CD4-positive, alpha-beta T cell treated with Interferon gamma for 1 hour (primary cell): ENCODE results near the gene SLC27A4.
"Not testable (repeated sequence)": the region's sequence is repeated elsewhere in the genome, so short reads cannot be mapped to it uniquely, and the experiment has no call there.

Source experiments
- DNase-seq: peaks from one replicate; pipeline ENCODE4 v3.0.0-alpha.2; 2020

The SLC27A4 gene

DNA sequence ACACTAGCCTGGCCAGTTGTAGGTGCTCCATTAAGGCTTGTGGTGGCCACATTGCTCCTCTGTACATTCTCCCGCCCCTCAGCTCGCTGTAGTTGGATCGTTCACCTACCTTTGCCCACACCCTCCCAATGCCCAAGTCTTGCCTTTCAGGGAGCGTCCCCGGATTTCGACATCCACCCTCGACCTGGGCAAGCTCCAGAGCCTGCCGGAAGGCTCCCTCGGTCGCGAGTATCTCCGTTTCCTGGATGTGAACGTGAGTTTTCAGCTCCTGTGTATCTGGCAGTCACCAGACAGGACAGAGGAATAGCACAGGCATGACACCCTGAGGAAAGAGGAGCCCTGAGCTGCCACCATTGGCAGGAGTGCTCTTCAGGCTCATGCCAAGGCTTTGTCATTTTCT lies 14.7 kb upstream of the SLC27A4 start:
- no peak for DNase-seq

DNA sequence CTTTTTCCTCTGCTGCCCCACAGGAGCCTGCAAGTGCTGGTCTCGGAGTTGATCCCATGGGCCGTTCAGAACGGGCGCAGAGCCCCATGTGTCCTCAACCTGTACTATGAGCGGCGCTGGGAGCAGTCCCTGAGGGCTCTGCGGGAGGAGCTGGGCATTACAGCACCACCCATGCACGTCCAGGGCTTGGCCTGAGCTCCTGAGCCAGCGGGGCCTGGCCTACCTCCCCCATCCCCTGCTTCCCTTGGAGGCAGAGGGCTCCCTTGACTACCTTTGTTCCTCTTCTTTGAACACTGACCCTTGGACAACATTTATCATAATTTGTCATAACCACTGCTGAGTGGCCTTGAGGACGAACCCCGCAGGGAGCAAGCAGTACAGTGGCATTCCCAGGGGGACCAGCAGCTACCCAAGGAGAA lies 6.9 kb upstream of the SLC27A4 start:
- no peak for DNase-seq

DNA sequence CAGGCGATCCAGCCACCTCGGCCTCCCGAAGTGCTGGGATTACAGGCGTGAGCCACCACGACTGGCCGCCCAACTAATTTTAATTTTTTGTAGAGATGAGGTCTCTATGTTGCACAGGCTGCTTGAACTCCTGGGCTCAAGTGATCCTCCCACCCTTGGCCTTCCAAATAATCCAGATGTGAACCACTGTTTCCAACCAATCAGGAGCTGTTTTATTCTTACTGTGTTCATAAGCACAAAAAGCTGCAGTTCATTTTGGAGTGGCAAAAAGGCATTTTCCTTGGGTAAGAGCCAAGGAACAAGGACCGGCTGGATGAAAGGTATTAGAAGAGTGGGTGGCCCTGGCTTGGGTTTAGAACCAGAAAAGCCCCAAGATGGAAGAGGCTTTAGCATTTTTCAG lies 5.2 kb upstream of the SLC27A4 start:
- DNase-seq = no peak

DNA sequence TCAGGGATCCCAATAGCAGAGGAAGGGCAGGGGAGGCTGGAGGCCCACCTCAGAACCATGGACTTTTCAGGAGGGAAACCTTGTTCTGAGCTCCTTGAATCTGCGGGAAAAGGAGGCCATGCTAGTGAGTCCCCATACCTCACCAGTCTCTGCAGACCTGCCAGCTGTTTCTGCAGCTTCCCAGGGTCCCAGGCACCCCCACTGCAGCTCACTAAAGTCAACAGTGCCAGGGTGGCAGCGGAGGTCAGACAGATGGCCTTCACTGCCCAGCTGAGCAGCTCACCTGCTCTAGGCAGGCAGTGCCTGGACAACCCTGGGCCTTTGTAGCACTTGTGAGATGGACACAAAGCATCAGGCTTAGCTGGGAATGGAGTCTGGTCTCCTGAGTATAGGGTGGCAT lies 4.4 kb upstream of the SLC27A4 start:
- DNase-seq = no peak

DNA sequence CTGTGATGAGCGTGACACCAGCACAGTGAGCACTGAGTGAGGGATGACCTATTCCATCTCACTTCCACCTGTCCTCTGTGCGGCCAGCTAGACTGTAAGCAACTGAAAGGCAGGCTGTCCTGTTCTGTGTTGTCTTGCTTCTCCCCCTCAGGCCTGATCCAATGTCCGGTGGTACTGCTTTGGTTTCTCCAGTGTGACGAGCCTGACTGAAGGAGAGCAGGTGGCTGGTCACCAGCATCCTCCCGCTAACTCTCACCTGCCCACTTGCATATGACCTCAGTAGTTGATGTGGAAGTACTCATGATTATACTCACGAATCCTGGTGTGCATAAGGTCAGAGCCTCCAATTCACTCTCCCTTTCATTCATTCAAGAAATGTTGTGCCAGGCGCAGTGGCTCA lies 2.4 kb upstream of the SLC27A4 start:
- no peak for DNase-seq

DNA sequence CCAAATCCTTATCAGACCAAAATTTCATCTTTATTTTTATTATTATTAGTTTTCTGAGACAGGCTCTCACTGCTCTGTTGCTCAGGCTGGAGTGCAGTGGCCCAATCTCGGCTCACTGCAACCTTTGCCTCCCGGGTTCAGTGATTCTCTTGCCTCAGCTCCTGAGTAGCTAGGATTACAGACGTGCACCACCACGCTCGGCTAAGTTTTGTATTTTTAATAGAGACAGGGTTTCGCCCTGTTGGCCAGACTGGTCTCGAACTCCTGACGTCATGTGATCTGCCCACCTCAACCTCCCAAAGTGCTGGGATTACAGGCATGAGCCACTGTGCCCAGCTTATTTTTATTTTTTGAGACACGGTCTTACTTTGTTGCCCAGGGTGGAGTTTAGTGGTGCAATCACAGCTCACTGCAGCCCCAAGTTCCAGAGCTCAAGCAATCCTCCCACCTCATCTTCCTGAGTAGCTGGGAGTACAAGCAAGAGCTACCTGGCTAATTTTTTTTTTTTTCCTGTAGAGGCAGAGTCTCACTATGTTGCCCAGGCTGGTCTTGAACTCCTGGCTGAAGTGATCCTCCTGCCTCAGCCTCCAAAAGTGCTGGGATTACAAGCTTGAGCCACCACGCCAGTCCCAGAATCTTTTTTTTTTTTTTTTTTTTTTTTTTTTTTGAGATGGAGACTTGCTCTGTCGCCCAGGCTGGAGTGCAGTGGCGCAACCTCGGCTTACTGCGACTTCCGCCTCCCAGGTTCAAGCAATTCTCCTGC lies 1.3 kb upstream of the SLC27A4 start:
- DNase-seq = not testable (repeated sequence)

DNA sequence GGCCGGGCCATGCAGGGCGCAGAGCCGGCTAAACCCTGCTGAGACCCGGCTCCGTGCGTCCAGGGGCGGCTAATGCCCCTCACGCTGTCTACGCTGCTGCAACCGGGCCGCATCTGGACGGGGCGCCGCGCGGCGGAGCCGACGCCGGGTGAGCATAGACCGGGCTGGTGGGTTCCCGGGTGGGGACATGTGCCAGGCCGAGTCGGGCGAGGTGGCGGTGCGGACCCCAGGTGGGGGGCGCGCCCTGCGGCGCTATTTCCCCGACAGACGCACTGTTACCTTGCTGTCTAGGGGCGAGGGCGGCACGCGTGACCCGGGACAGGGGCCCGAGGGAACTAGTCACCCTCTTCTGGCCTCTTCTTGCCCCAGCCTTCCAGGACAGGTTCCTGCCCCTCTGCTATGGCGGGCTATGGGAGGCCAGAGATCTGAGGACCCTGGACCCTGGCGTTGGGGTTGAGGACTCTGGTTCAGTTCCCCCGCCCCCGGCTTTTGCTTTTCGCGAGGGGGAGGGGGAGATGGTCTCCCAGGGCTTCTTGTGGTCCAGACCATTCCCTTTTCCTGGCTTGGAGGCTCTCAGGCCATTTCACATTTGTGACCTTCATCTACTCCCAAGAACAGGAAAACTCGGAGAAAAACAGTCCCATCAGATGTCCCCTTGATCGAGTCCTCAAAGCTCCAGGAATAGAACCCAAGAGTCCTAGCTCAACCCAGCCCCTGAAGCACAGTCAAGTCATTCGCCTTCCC lies 536 bp downstream of the SLC27A4 start:
- DNase-seq = no peak

DNA sequence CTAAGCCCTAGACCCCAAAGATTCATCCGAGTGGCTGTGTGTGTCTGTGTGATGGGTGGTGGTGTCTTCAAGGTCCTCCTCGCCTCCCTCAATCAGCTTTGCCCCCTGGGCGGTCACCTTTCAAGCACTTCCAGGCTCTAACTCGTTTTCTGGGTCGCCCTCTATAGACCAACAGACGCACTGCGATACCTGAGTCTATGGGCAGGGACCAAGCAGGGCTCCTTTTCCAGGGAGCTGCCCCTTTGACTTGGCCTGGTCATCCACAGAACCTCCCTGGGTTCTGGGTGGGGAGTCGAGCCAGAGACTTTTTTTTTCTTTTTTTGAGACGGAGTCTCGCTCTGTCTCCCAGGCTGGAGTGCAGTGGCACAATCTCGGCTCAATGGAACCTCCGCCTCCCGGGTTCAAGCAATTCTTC lies 1.1 kb downstream of the SLC27A4 start:
- peak; percentile 64 for DNase-seq

DNA sequence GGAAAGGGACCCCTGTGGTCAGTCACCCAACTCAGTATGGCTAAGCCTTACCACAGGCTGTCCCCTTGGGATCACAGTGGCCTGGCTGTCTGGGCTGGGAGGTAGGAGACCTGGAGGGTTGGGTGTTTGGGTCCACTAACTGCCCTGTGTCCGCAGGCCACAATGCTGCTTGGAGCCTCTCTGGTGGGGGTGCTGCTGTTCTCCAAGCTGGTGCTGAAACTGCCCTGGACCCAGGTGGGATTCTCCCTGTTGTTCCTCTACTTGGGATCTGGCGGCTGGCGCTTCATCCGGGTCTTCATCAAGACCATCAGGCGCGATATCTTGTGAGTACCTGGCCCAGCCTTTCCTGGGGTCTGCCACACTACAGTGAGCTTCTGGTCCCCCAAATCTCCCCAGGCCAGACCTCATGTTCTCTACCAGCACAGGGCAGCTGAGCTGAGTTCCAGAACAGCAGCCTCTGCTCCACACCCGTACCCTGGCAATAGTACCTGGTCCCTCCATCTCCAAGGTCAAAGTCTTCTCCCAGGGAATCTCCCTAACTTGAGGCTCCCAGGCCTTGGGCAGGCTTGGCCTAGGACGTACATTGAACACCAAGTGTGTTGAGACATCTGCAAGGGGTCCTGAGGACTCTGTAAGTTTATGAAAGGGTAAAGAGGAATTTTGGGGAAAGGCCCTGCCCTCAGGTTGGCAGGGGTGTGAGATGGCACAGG lies 2.8 kb downstream of the SLC27A4 start:
- no peak for DNase-seq

DNA sequence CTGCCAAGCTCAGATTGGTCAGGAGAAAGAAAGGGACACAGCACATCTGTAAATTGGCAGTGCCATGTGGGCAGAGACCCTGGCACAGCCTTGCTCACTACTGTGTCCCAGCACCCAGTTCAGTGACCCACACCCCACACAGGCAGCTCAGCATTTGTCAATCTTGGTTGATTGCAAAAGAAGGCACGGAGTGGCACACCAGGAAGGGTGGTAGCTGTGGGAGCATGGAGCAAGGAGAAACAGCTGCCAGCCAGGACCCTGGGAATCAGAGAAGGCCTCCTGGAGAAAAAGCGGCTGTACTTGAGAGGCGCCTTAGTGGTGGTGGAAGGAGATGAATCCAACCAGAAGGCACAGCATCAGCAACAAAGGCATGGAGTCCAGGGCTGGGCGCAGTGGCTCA lies 3.5 kb downstream of the SLC27A4 start:
- no peak for DNase-seq

DNA sequence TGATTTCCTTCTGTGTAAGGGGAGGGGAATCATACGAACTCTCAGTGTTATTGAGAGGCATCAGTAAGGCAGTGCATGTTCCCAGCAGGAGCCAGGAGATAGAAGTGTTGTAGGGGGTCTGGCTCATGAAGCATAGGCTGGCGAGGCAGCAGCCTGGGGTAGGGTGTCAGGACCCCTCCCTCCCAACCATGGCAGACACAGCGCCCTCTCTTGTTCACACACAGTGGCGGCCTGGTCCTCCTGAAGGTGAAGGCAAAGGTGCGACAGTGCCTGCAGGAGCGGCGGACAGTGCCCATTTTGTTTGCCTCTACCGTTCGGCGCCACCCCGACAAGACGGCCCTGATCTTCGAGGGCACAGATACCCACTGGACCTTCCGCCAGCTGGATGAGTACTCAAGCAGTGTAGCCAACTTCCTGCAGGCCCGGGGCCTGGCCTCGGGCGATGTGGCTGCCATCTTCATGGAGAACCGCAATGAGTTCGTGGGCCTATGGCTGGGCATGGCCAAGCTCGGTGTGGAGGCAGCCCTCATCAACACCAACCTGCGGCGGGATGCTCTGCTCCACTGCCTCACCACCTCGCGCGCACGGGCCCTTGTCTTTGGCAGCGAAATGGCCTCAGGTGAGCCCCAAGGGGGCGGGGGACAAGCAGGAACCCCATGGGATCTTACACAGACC lies 4.7 kb downstream of the SLC27A4 start:
- no peak for DNase-seq

DNA sequence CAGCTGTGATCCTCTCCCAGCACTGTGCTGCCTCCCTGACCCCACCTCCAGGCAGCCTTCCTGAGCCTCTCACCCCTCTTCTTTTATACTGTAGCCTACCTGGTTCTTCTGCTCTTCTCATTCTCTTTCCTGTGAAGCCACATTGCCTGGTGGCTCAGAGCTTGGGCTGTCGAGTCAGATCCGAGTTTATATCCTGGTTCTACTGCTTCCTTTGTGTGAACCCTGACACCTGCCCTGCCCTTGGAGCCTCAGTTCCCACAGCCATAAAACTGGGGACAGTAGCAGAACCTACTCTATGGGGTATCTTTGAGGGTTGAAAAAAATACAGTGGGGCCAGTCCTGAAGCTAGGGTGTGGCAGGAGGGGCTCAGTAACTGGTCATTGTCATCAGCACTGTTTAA lies 8.8 kb downstream of the SLC27A4 start:
- DNase-seq = no peak

DNA sequence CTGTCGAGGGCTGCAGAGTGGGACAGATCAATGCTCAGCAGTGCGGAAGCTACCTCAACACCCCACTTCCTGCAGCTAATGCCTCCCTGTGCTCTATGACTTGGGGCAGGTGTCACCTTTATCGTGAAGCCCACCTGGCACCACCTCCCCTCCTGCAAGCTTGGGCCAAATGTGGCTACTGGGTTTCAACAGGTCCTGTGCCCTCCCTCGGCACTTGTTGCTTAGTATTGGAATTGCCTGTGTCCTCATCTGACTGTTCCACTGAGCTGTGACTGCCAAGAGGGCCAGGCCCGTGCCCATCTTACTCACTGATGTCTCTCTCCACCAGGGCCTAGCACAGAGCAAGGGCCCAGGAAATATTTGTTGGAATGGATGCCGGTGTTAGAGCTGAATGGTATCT lies 9.4 kb downstream of the SLC27A4 start:
- no peak for DNase-seq

DNA sequence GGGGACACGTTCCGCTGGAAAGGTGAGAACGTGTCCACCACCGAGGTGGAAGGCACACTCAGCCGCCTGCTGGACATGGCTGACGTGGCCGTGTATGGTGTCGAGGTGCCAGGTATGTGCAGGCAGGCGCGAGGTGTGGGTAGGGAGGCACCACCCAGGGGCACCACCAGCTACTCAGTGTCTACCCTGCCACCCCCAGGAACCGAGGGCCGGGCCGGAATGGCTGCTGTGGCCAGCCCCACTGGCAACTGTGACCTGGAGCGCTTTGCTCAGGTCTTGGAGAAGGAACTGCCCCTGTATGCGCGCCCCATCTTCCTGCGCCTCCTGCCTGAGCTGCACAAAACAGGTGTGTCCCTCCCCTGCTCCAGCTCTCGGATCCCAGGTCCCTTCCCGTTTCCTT lies 15.1 kb downstream of the SLC27A4 start:
- DNase-seq = no peak

DNA sequence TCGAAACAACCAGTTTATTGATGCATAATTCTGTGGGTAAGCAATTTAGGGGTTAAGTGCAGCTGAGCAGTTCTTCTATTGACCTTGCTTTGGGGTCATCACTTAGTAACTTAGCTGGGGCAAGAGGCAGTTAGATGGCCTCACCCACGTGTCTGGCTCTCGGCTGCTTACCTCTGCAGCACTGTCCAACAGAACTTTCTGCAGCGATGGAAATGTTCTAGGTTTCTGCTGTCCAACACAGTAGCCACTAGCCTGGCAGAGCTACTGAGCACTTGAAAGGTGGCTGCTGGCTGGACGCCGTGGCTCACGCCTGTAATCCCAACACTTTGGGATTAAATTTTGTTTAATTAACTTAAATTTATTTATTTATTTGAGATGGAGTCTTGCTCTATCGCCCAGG lies 17.8 kb downstream of the SLC27A4 start:
- DNase-seq = no peak

DNA sequence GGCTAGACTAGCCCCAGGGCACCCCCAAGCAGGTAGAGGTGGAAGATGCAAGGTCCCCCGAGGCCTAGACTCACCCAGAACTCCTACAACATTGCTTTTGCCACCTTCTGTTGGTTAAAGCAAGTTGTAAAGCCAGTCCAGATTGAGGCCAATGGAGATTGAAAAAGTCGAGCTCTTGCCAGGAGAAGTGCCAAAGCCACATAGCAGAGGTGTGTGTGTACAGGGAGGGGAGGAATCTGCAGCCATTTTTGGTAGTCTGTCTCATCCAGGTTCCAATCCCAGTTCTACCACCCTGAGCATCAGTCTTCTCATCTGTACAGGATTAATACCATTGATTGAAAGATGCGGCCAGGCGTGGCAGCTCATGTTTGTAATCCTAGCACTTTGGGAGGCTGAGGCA lies 18.5 kb downstream of the SLC27A4 start:
- DNase-seq = no peak

DNA sequence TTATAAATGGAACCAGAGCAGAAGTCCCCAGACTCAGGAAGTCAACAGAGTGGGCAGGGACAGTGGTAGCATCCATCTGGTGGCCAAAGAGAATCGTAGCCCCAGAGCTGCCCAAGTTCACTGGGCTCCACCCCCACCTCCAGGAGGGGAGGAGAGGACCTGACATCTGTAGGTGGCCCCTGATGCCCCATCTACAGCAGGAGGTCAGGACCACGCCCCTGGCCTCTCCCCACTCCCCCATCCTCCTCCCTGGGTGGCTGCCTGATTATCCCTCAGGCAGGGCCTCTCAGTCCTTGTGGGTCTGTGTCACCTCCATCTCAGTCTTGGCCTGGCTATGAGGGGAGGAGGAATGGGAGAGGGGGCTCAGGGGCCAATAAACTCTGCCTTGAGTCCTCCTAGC lies 20.5 kb downstream of the SLC27A4 start:
- no peak for DNase-seq

DNA sequence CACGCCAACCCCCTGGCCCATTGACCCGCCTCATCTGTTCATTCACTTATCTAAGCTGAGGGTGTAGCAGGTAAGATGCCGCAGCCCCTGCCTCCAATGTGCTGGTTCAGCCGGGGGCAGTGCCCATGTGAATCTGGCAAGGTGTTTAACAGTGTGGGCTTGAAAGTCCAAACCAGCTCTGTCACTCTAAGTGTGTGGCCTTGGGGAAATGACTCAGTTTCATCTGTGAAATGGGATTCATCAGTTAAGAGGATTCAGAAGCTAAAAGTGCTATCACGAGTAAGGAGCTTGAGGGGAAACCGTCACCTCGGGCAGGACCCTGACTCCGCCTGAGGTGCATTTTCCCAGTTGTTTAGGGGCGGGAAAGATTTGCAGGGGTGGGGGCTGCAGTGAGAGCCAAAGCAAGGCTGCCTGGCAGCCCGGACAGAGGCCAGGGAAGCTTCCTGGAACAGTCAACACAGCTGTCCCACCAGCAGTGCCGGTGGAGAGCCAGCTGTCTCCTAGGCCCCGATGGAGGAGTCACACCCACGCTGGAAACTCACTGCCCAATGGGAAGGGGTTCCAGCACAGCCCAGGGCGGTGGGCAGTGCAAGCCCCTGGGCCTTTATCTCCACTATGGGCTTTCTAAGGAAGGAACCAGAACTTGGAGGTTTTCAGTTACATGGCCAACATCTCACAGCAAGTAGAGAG lies 21.1 kb downstream of the SLC27A4 start:
- DNase-seq = no peak

DNA sequence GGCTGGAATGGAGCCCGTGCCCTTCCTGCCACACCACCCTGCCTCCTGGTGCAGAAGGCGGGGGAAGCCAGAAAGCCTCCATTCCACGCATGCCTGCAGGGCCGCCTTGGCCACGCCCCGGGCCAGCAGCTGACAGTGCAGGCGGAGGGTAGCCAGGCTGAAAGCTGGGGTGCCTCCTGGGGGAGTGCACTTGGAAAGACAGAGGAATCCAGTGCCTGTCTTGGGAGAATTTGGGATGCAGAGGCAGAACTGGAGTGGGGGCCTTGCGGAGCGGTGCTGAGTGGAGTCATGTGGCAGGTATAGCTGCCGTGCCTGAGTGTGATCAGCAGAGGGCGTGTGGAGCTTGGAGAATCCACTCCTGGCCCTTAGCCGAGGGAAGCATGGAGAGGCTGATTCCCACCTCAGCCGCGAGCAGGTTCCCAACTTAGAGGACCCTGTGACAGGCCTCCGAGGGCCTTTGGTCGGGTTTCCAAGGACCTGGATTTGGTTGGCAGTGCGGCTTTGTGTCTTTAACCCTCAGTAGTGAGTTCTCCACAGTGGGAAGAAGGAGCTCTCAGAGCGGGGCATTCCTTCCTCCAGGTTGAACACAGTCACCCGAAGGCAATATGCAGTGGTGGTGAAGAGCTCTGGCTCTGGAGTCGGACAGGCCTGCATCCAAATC lies 21.8 kb downstream of the SLC27A4 start:
- DNase-seq = peak; percentile 64

DNA sequence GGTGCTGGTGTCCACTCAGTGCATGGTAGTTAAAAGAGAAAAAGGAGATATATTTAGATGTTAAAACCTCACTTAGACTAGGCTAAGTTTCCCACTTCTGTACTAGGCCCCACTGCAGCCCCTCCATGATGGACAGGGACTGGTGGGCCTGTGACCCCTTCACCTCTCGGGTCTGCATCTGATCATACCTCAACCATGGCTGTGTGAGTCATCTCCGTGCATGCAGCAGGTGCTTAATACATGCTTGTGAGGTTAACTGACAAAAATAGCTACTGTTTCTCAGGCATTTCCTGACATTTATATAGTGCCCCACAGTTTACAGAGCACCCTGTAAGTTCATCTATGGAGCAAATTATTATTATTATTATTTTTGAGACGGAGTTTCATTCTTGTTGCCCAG lies 22.4 kb downstream of the SLC27A4 start:
- DNase-seq = no peak

DNA sequence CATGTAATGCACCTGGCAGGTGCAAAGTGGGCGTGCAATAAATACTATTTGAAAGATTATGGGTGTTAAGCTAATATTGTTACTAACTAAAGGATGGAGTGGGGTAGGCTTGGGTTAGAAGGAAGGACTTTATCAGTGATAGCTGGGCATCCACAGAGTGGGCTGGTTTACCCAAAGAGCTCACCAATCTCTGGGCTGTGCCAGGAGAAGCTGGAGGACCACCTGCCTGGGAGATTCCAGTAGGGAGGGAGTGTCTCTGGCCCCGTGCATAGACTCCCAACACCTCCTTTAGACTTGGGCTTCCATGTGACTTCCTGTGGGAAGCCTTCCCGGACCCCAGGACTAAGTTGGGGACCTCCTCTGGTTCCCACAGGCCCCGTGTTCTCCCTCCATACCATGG lies 25.2 kb downstream of the SLC27A4 start:
- DNase-seq = no peak

DNA sequence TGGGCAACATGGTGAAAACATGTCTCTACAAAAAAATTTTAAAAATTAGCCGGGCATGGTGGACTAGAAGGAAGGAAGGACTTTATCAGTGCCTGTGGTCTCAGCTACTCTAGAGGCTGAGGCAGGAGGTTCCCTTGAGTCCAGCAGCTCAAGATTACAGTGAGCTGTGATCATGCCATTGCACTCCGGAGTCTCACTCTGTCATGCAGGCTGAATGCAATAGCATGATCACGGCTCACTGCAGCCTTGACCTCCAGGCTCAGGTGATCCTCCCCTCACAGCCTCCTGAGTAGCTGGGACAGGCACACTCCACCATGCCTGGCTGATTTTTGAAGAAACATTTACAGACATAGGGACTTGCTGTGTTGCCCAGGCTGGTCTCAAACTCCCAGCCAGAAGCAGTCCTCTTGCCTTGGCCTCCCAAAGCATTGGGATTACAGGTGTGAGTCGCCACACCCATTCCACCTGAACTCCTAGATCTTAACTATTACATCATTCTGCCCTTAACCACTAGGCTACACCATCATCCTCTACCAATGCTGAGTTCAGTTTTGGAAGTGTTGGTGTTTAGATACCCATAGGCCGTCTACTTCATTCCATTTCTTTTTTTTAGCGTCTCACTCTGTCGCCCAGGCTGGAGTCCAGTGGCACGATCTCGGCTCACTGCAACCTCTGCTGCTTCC lies 28.8 kb downstream of the SLC27A4 start:
- no peak for DNase-seq
